CD4-positive, alpha-beta T cell (primary cell): ENCODE results near the gene SH3RF1. TPM values are rescaled to one million over a fixed set of nuclear protein-coding genes. Genes with fewer than 3 reads are reported as not detected.

Experiments used
- ATAC-seq: fragments of 200-7000 bp; cut with Tn5 transposase; one replicate; pipeline ENCODE4 v1.10.0; 2022; ENCODE audit warnings: mild to moderate bottlenecking; ENCODE audit not compliant: poor library complexity
- CTCF ChIA-PET: fragments of 350-600 bp; sonication (Branson Sonifier 250); formaldehyde crosslinking; loops from one replicate; lab custom pipeline; 2021; ENCODE audit warnings: antibody characterized with exemption, inconsistent platforms; lab: Charles Lee
- POLR2A ChIA-PET: fragments of 350-600 bp; sonication (Branson Sonifier 250); formaldehyde crosslinking; loops from one replicate; lab custom pipeline; 2021; ENCODE audit warnings: antibody characterized with exemption, inconsistent platforms; lab: Charles Lee
- DNase-seq, 14 experiments: peaks; one replicate each; pipeline ENCODE4 v3.0.0-alpha.2; 2013 to 2020; ENCODE audit warnings: mixed read lengths in 2 of 14
- H3K27ac ChIP-seq, 2 donors: one replicate each; pipeline versions ENCODE4 v1.5.1 to v1.7.0; 2013; ENCODE audit warnings: low read length in 2 of 2, low read depth in 1 of 2, mild to moderate bottlenecking in 1 of 2
- H3K27me3 ChIP-seq, 2 experiments: 1 replicate in 1 of 2; 2 replicates in 1 of 2; pipeline versions ENCODE4 v1.6.1 to v1.7.0; 2013; ENCODE audit warnings: low read length in 2 of 2, control low read depth in 1 of 2, mild to moderate bottlenecking in 1 of 2, moderate library complexity in 1 of 2; ENCODE audit not compliant: insufficient read depth in 2 of 2, control insufficient read depth in 1 of 2
- H3K36me3 ChIP-seq: one replicate; pipeline ENCODE4 v1.6.1; 2013; ENCODE audit warnings: low read length, control low read depth; ENCODE audit not compliant: insufficient read depth
- H3K4me1 ChIP-seq: one replicate; pipeline ENCODE4 v1.6.1; 2013; ENCODE audit warnings: low read length, control low read depth; ENCODE audit not compliant: insufficient read depth
- H3K4me3 ChIP-seq: one replicate; pipeline ENCODE4 v1.5.1; 2013; ENCODE audit warnings: mild to moderate bottlenecking, low read length, moderate library complexity
- H3K9me3 ChIP-seq, 2 experiments: 1 replicate in 1 of 2; 2 replicates in 1 of 2; pipeline versions ENCODE4 v1.6.1 to v1.7.0; 2013; ENCODE audit warnings: low read length in 2 of 2, mild to moderate bottlenecking in 2 of 2, control low read depth in 1 of 2, moderate library complexity in 1 of 2; ENCODE audit not compliant: control insufficient read depth in 1 of 2, insufficient read depth in 1 of 2
- H3K27ac Mint-ChIP-seq: one replicate; pipeline ENCODE4 v1.8.0; 2020; ENCODE audit warnings: mixed read lengths
- H3K27me3 Mint-ChIP-seq: one replicate; pipeline ENCODE4 v1.8.0; 2021; ENCODE audit warnings: mixed read lengths
- H3K36me3 Mint-ChIP-seq: one replicate; pipeline ENCODE4 v1.8.0; 2021; ENCODE audit warnings: low read depth, mixed read lengths
- H3K4me1 Mint-ChIP-seq: one replicate; pipeline ENCODE4 v1.8.0; 2021; ENCODE audit warnings: low read depth, mixed read lengths
- H3K4me3 Mint-ChIP-seq: one replicate; pipeline ENCODE4 v1.8.0; 2020; ENCODE audit warnings: mild to moderate bottlenecking, mixed read lengths
- H3K9me3 Mint-ChIP-seq: one replicate; pipeline ENCODE4 v1.8.0; 2020; ENCODE audit warnings: mixed read lengths
- CTCF ChIP-seq: fragments of 200-600 bp; IDR thresholded peaks from one replicate; pipeline ENCODE4 v1.8.0; 2022; ENCODE audit warnings: antibody characterized with exemption, mild to moderate bottlenecking
- intact Hi-C, 2 experiments: fragments of 100-400 bp; cut with DNase I in 1 of 2; cut with micrococcal nuclease in 1 of 2; formaldehyde crosslinking; loops; one replicate each; pipeline versions ENCODE4 v1.15.1 to v1.9.0; 2023 to 2025; cut with DNase I, micrococcal nuclease
- total RNA-seq, 174 experiments: library from RNA in 2 of 174; stranded (reverse) in 2 of 174; gene quantifications; one replicate each; pipeline ENCODE4 v1.2.3 and lab custom pipeline; 2021 to 2026

SH3RF1 gene
- total RNA-seq, 2 experiments from 2014 or later, result 0.25 TPM; not detected in 1

GRCh38 chr4:169066934-169067333, 203.8 kb downstream of the SH3RF1 start:
- H3K4me3 ChIP-seq, result no peak overlapping the region
- CTCF ChIA-PET, result no interaction called here
- DNase-seq, result no peak
- no peaks in the 10 kb centered on the region for H3K36me3 ChIP-seq
- H3K27me3 ChIP-seq, result no peaks in the 10 kb centered on the region
- no peak for ATAC-seq
- intact Hi-C loops, result no loop called here
- H3K9me3 Mint-ChIP-seq, result no peaks in the 10 kb centered on the region
- H3K9me3 ChIP-seq, result peaks cover 0 to 5% of the 10 kb centered on the region in 2 experiments
- no peak overlapping the region for H3K4me3 Mint-ChIP-seq
- no peak overlapping the region for H3K27ac Mint-ChIP-seq
- TF ChIP-seq CTCF, result no peak
- H3K4me1 ChIP-seq, result peaks cover 6% of the 10 kb centered on the region
- H3K27me3 Mint-ChIP-seq, result no peaks in the 10 kb centered on the region
- H3K27ac ChIP-seq, result no peak overlapping the region
- H3K4me1 Mint-ChIP-seq, result peaks cover 7% of the 10 kb centered on the region
- POLR2A ChIA-PET, result no interaction called here
- H3K36me3 Mint-ChIP-seq, result no peaks in the 10 kb centered on the region

GRCh38 chr4:169064296-169064695, 206.5 kb downstream of the SH3RF1 start:
- Histone ChIP-seq H3K27ac (no peak overlapping the region), H3K9me3 (peaks cover 0 to 5% of the 10 kb centered on the region in 2 experiments), H3K4me3 (no peak overlapping the region), H3K4me1 (peaks cover 6% of the 10 kb centered on the region), H3K27me3 (no peaks in the 10 kb centered on the region), H3K36me3 (no peaks in the 10 kb centered on the region)
- intact Hi-C loops, result no loop called here
- ChIA-PET POLR2A (no interaction called here), CTCF (no interaction called here)
- ATAC-seq, result no peak
- H3K36me3 Mint-ChIP-seq, result no peaks in the 10 kb centered on the region
- H3K4me3 Mint-ChIP-seq, result no peak overlapping the region
- DNase-seq, result no peak
- no peaks in the 10 kb centered on the region for H3K9me3 Mint-ChIP-seq
- peaks cover 7% of the 10 kb centered on the region for H3K4me1 Mint-ChIP-seq
- peaks cover 4% of the 10 kb centered on the region for H3K27me3 Mint-ChIP-seq
- TF ChIP-seq CTCF, result no peak
- no peak overlapping the region for H3K27ac Mint-ChIP-seq

- no peak for DNase-seq
- Mint-ChIP-seq H3K36me3 (no peaks in the 10 kb centered on the region), H3K4me3 (no peak overlapping the region), H3K9me3 (no peaks in the 10 kb centered on the region), H3K4me1 (peaks cover 4% of the 10 kb centered on the region), H3K27ac (no peak overlapping the region), H3K27me3 (peaks cover 4% of the 10 kb centered on the region)
- no peak overlapping the region for H3K4me3 ChIP-seq
- CTCF ChIA-PET, result no interaction called here
- POLR2A ChIA-PET, result no interaction called here
- H3K36me3 ChIP-seq, result no peaks in the 10 kb centered on the region
- no peak for ATAC-seq
- peaks cover 0 to 2% of the 10 kb centered on the region in 2 experiments for H3K9me3 ChIP-seq
- no peak overlapping the region for H3K27ac ChIP-seq
- H3K4me1 ChIP-seq, result peaks cover 4% of the 10 kb centered on the region
- intact Hi-C loops, result no loop called here
- H3K27me3 ChIP-seq, result no peaks in the 10 kb centered on the region
- no peak for TF ChIP-seq CTCF
Observed at GRCh38 chr4:169063441-169063840, 207.3 kb downstream of the SH3RF1 start.
